Endodermal cell (in vitro differentiated cells): ENCODE measurements around the gene TOP3B. TPM values are rescaled to one million over a fixed set of nuclear protein-coding genes. Genes with fewer than 3 reads are reported as not detected.

Experiments used
- DNase-seq: peaks from one replicate; pipeline ENCODE4 v3.0.0-alpha.2; 2017
- H3K27ac ChIP-seq: 2 replicates; pipeline ENCODE4 v1.5.1; 2013; ENCODE audit warnings: mild to moderate bottlenecking, low read depth, low read length, moderate library complexity
- H3K27me3 ChIP-seq: 2 replicates; pipeline ENCODE4 v1.6.1; 2013; ENCODE audit warnings: mild to moderate bottlenecking, low read length, moderate library complexity; ENCODE audit not compliant: insufficient read depth, control insufficient read depth, poor library complexity, severe bottlenecking
- H3K36me3 ChIP-seq: 2 replicates; pipeline ENCODE4 v1.7.0; 2013; ENCODE audit warnings: mild to moderate bottlenecking, low read length, moderate library complexity; ENCODE audit not compliant: control insufficient read depth, insufficient read depth
- H3K4me1 ChIP-seq: one replicate; pipeline ENCODE4 v1.7.0; 2013; ENCODE audit warnings: low read length; ENCODE audit not compliant: control insufficient read depth, insufficient read depth
- H3K4me3 ChIP-seq: 2 replicates; pipeline ENCODE4 v1.5.1; 2013; ENCODE audit warnings: mild to moderate bottlenecking, low read length, moderate library complexity
- H3K9ac ChIP-seq: 2 replicates; pipeline ENCODE4 v1.6.1; 2013; ENCODE audit warnings: mild to moderate bottlenecking, low read length, moderate library complexity; ENCODE audit not compliant: poor library complexity, severe bottlenecking; ENCODE audit errors: extremely low read depth
- H3K9me3 ChIP-seq: 2 replicates; pipeline ENCODE4 v1.6.1; 2013; ENCODE audit warnings: mild to moderate bottlenecking, low read length, moderate library complexity; ENCODE audit not compliant: control insufficient read depth
- H3K27ac Mint-ChIP-seq: 2 replicates; pipeline ENCODE4 v1.8.0; 2020; ENCODE audit warnings: mixed read lengths
- H3K27me3 Mint-ChIP-seq: 2 replicates; pipeline ENCODE4 v1.8.0; 2021; ENCODE audit warnings: mild to moderate bottlenecking, mixed read lengths; ENCODE audit not compliant: insufficient read depth
- H3K36me3 Mint-ChIP-seq: 2 replicates; pipeline ENCODE4 v1.8.0; 2020; ENCODE audit warnings: low read depth, mixed read lengths
- H3K4me1 Mint-ChIP-seq: 2 replicates; pipeline ENCODE4 v1.8.0; 2020; ENCODE audit warnings: mixed read lengths
- H3K4me3 Mint-ChIP-seq: 2 replicates; pipeline ENCODE4 v1.8.0; 2020; ENCODE audit warnings: mild to moderate bottlenecking, moderate library complexity, mixed read lengths
- H3K9me3 Mint-ChIP-seq: 2 replicates; pipeline ENCODE4 v1.8.0; 2020; ENCODE audit warnings: mild to moderate bottlenecking, mixed read lengths
- CTCF ChIP-seq: fragments of 200-600 bp; sonication (generic); conservative IDR thresholded peaks from 2 replicates; pipeline ENCODE4 v1.5.0; 2021; ENCODE audit warnings: antibody characterized with exemption, mild to moderate bottlenecking
- WGBS, 2 experiments: methylation state at CpG; one replicate each; pipeline versions ENCODE4 v1.1.5 to v1.1.7; 2013; ENCODE audit warnings: missing lambda C conversion rate in 2 of 2, mixed read lengths in 1 of 2; ENCODE audit not compliant: insufficient coverage in 1 of 2, insufficient read length in 1 of 2; 5-methylcytosine and 5-hydroxymethylcytosine counted together
- total RNA-seq, 2 donors: library from RNA; stranded (reverse); fragmentation: NEBNext Ultra II Directional in 1 of 2; extraction: Animal tissue kit (Norgen Biotek cat#: 25700) in 1 of 2; gene quantifications; 2 replicates in 1 of 2; 3 replicates in 1 of 2; pipeline ENCODE4 v1.2.1, GENCODE V29; 2021

TOP3B gene
- total RNA-seq, 2 donors from 2014 or later, result 68.8 to 71.9 TPM

DNA sequence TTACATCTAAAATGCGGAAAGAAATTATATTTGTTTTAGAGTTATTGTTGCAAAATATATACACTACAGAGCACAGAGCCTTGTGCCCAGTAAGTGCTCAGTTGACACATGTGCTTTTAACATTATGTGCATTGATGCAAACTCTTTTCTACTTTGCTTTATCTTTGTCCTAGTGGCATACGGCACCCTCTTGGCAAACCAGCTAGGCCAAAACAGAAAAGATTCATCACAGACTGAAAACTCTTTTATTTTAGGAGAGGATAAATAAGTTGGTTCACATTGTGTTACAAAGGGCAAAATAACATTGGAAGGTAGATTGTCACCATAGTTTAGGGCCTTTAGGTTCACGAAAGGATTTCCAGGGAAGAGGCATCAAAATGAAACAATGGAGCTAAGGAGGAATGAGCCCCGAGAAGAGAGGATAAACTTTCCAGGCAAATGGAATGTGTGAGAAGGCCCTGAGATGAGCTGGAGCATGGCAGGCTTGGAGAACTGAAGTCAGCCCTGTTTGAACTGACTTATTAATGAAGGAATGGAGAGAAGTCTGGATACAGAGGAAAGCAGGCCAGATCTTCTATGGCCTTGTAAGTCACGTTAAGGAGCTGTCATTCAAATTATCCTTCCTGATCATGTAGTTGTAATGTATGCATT lies 23.5 kb upstream of the TOP3B start:
- Histone ChIP-seq H3K4me1 (no peaks in the 10 kb centered on the region), H3K9ac (no peak overlapping the region), H3K27me3 (peaks cover 20% of the 10 kb centered on the region), H3K36me3 (no peaks in the 10 kb centered on the region), H3K9me3 (no peaks in the 10 kb centered on the region), H3K4me3 (no peak overlapping the region), H3K27ac (no peak overlapping the region)
- Mint-ChIP-seq H3K27me3 (peaks cover 81% of the 10 kb centered on the region), H3K36me3 (no peaks in the 10 kb centered on the region), H3K9me3 (peaks cover 2% of the 10 kb centered on the region), H3K4me3 (no peak overlapping the region), H3K4me1 (peaks cover 6% of the 10 kb centered on the region), H3K27ac (no peak overlapping the region)
- WGBS, 2 experiments, result 89 to 95% methylated on average over 2 to 3 of the region's 5 CpGs
- no peak for TF ChIP-seq CTCF
- no peak for DNase-seq

GRCh38 chr22:22003233-22003632 lies 20.6 kb upstream of the TOP3B start:
- no peak for TF ChIP-seq CTCF
- H3K27me3 Mint-ChIP-seq, result peaks cover 83% of the 10 kb centered on the region
- no peak for DNase-seq

GRCh38 chr22:22002526-22003055 lies 20.0 kb upstream of the TOP3B start:
- peaks cover 81% of the 10 kb centered on the region for H3K27me3 Mint-ChIP-seq
- H3K36me3 Mint-ChIP-seq, result no peaks in the 10 kb centered on the region
- Histone ChIP-seq H3K4me1 (peaks cover 5% of the 10 kb centered on the region), H3K9me3 (no peaks in the 10 kb centered on the region), H3K27me3 (peaks cover 30% of the 10 kb centered on the region), H3K36me3 (no peaks in the 10 kb centered on the region), H3K27ac (no peak overlapping the region), H3K4me3 (no peak overlapping the region), H3K9ac (no peak overlapping the region)
- WGBS, 2 experiments, result 97 to 100% methylated on average over 1 to 3 of the region's 3 CpGs
- H3K9me3 Mint-ChIP-seq, result peaks cover 2% of the 10 kb centered on the region
- no peak for DNase-seq
- TF ChIP-seq CTCF, result no peak
- no peak overlapping the region for H3K4me3 Mint-ChIP-seq
- H3K27ac Mint-ChIP-seq, result no peak overlapping the region
- H3K4me1 Mint-ChIP-seq, result peaks cover 7% of the 10 kb centered on the region

More at GRCh38 chr22:22003233-22003632, 20.6 kb upstream of the TOP3B start:
- H3K4me1 ChIP-seq, result no peaks in the 10 kb centered on the region
- H3K27me3 ChIP-seq, result peaks cover 30% of the 10 kb centered on the region
- Mint-ChIP-seq H3K36me3 (no peaks in the 10 kb centered on the region), H3K27ac (no peak overlapping the region), H3K4me1 (peaks cover 4% of the 10 kb centered on the region), H3K9me3 (peaks cover 2% of the 10 kb centered on the region), H3K4me3 (no peak overlapping the region)
- 83 to 100% methylated on average over 3 of the region's 3 CpGs for WGBS, 2 experiments
- no peaks in the 10 kb centered on the region for H3K36me3 ChIP-seq
- H3K9ac ChIP-seq, result no peak overlapping the region
- H3K4me3 ChIP-seq, result no peak overlapping the region
- H3K27ac ChIP-seq, result no peak overlapping the region
- no peaks in the 10 kb centered on the region for H3K9me3 ChIP-seq
